ENCODE measurements around the gene NPDC1.

The NPDC1 gene

DNA sequence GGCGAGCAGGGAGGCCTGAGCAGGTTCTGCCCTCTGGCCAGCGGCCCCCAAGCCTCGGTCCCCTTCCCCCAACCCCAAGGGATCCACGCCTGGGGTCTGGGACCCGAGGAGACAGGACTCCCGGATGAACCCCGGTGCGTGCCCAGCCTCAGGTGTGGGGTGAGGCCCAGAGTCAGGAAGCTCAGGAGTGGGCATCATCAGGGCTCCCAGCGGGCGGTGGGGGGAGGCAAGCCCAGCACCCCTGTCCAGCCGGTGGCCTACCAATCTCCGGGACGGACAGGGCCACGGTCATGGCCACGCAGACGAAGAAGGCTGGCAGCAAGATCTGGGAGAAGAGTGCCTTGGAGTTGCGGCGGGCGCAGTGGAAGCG, 32.4 kb downstream of the NPDC1 start:
- 92% methylated on average over 20 of the region's 20 CpGs for WGBS
- Histone ChIP-seq H2AK5ac (ENCODE audit: low read length, severe bottlenecking) (no peak overlapping the region), H3K27ac (ENCODE audit: low read length, poor library complexity, severe bottlenecking) (no peak overlapping the region), H2BK15ac (ENCODE audit: low read depth, poor library complexity, severe bottlenecking) (no peak overlapping the region), H3K4ac (ENCODE audit: low read depth in 1 of 2, low read length in 2 of 2) (no peak overlapping the region), H4K91ac (ENCODE audit: low read length) (no peak overlapping the region), H3K23ac (ENCODE audit: low read length in 2 of 2) (no peak overlapping the region), H3K9ac (ENCODE audit: low read length) (no peak overlapping the region), H3K9me3 (ENCODE audit: control insufficient read depth, low read length) (no peaks in the 10 kb centered on the region), H3K36me3 (ENCODE audit: control insufficient read depth in 1 of 2, insufficient read depth in 2 of 2, low read depth in 1 of 2, low read length in 2 of 2) (peaks cover 21 to 86% of the 10 kb centered on the region in 2 experiments), H3K4me1 (ENCODE audit: control insufficient read depth, insufficient read depth, low read depth, low read length) (peaks cover 11% of the 10 kb centered on the region), H3K18ac (ENCODE audit: low read depth in 1 of 2, low read length in 2 of 2) (no peak overlapping the region), H3K4me3 (ENCODE audit: insufficient read depth in 1 of 2, low read depth in 1 of 2, low read length in 2 of 2) (no peak overlapping the region), H2BK120ac (ENCODE audit: low read depth, low read length) (no peak overlapping the region), H2BK12ac (ENCODE audit: low read length in 2 of 2) (no peak overlapping the region), H3K27me3 (ENCODE audit: control insufficient read depth in 1 of 2, insufficient read depth in 1 of 2, low read length in 2 of 2) (no peaks in the 10 kb centered on the region), H3K4me2 (ENCODE audit: low read length, poor library complexity, severe bottlenecking) (no peak overlapping the region), H2AFZ (ENCODE audit: low read depth, low read length) (no peak overlapping the region), H3K79me1 (replicated peaks; ENCODE audit: low read length, poor library complexity, severe bottlenecking) (no peaks in the 10 kb centered on the region), H3K14ac (ENCODE audit: low read length in 2 of 2) (no peak overlapping the region), H4K8ac (ENCODE audit: low read length) (no peak overlapping the region), H2BK5ac (ENCODE audit: low read depth, low read length, poor library complexity, severe bottlenecking) (no peak overlapping the region)
- DNase-seq, result no peak

GRCh38 chr9:137012694-137013570, 33.0 kb downstream of the NPDC1 start:
- Histone ChIP-seq H3K36me3 (ENCODE audit: control insufficient read depth in 1 of 2, insufficient read depth in 2 of 2, low read depth in 1 of 2, low read length in 2 of 2) (peaks cover 21 to 90% of the 10 kb centered on the region in 2 experiments), H3K23ac (ENCODE audit: low read length in 2 of 2) (no peak overlapping the region), H2BK12ac (ENCODE audit: low read length in 2 of 2) (no peak overlapping the region), H3K9me3 (ENCODE audit: control insufficient read depth, low read length) (no peaks in the 10 kb centered on the region), H3K27me3 (ENCODE audit: control insufficient read depth in 1 of 2, insufficient read depth in 1 of 2, low read length in 2 of 2) (no peaks in the 10 kb centered on the region), H3K4ac (ENCODE audit: low read depth in 1 of 2, low read length in 2 of 2) (no peak overlapping the region), H3K4me2 (ENCODE audit: low read length, poor library complexity, severe bottlenecking) (no peak overlapping the region), H3K79me1 (replicated peaks; ENCODE audit: low read length, poor library complexity, severe bottlenecking) (no peaks in the 10 kb centered on the region), H2AK5ac (ENCODE audit: low read length, severe bottlenecking) (no peak overlapping the region), H2BK15ac (ENCODE audit: low read depth, poor library complexity, severe bottlenecking) (no peak overlapping the region), H2BK120ac (ENCODE audit: low read depth, low read length) (peak overlapping the region; percentile 50), H3K14ac (ENCODE audit: low read length in 2 of 2) (no peak overlapping the region), H4K8ac (ENCODE audit: low read length) (no peak overlapping the region), H2AFZ (ENCODE audit: low read depth, low read length) (no peak overlapping the region), H3K27ac (ENCODE audit: low read length, poor library complexity, severe bottlenecking) (no peak overlapping the region), H2BK5ac (ENCODE audit: low read depth, low read length, poor library complexity, severe bottlenecking) (no peak overlapping the region), H3K4me1 (ENCODE audit: control insufficient read depth, insufficient read depth, low read depth, low read length) (peaks cover 17% of the 10 kb centered on the region), H3K18ac (ENCODE audit: low read depth in 1 of 2, low read length in 2 of 2) (no peak overlapping the region), H3K4me3 (ENCODE audit: insufficient read depth in 1 of 2, low read depth in 1 of 2, low read length in 2 of 2) (no peak overlapping the region), H4K91ac (ENCODE audit: low read length) (peak overlapping the region; percentile 22), H3K9ac (ENCODE audit: low read length) (no peak overlapping the region)
- DNase-seq, result no peak
- 75% methylated on average over 53 of the region's 67 CpGs for WGBS

DNA sequence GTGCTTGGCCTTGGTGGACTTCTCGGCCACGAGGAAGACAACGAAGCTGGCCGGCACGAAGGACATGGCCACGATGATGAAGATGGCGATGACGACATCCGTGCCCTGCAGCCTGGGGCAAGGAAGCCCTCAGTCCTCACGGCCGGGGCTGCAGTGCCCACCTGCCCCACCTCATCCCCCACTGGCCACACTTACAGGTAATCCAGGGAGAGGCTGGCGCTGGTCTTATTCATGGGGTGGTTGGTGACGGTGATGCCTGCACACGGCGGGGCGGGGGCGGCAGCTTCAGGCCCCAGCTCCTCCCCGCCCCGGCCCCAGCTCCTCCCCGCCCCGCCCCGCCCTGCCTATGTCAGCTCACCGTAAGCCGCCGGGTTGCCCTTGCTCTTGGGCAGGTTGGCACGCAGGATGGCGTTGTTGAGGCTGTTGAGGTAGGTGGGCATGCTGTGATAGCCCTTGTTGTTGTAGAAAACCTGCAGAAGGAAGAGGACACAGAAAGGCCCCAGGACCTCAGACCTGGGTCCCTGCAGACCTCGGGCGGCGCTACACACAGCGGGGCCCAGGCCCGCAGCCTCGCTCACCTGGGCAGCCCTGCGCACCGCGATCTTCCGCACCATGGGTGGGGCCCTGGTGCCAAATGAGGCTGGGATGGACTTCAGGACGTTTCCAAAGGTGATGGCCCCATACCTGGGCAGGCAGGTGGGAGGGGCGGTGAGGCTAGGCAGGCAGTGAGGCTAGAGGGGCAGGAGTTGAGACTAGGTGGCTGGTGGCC, 33.9 kb downstream of the NPDC1 start:
- Histone ChIP-seq H3K79me1 (replicated peaks; ENCODE audit: low read length, poor library complexity, severe bottlenecking) (no peaks in the 10 kb centered on the region), H3K27ac (ENCODE audit: low read length, poor library complexity, severe bottlenecking) (no peak overlapping the region), H4K91ac (ENCODE audit: low read length) (peak overlapping the region; percentile 53), H3K23ac (ENCODE audit: low read length in 2 of 2) (no peak overlapping the region), H3K4ac (ENCODE audit: low read depth in 1 of 2, low read length in 2 of 2) (no peak overlapping the region), H2AFZ (ENCODE audit: low read depth, low read length) (no peak overlapping the region), H2BK15ac (ENCODE audit: low read depth, poor library complexity, severe bottlenecking) (no peak overlapping the region), H3K9ac (ENCODE audit: low read length) (no peak overlapping the region), H2AK5ac (ENCODE audit: low read length, severe bottlenecking) (no peak overlapping the region), H3K4me3 (ENCODE audit: insufficient read depth in 1 of 2, low read depth in 1 of 2, low read length in 2 of 2) (no peak overlapping the region), H3K14ac (ENCODE audit: low read length in 2 of 2) (no peak overlapping the region), H3K36me3 (ENCODE audit: control insufficient read depth in 1 of 2, insufficient read depth in 2 of 2, low read depth in 1 of 2, low read length in 2 of 2) (peaks cover 17 to 82% of the 10 kb centered on the region in 2 experiments), H3K9me3 (ENCODE audit: control insufficient read depth, low read length) (no peaks in the 10 kb centered on the region), H2BK12ac (ENCODE audit: low read length in 2 of 2) (no peak overlapping the region), H2BK120ac (ENCODE audit: low read depth, low read length) (no peak overlapping the region), H3K4me1 (ENCODE audit: control insufficient read depth, insufficient read depth, low read depth, low read length) (peaks cover 25% of the 10 kb centered on the region), H3K27me3 (ENCODE audit: control insufficient read depth in 1 of 2, insufficient read depth in 1 of 2, low read length in 2 of 2) (no peaks in the 10 kb centered on the region), H3K4me2 (ENCODE audit: low read length, poor library complexity, severe bottlenecking) (no peak overlapping the region), H3K18ac (ENCODE audit: low read depth in 1 of 2, low read length in 2 of 2) (no peak overlapping the region), H4K8ac (ENCODE audit: low read length) (no peak overlapping the region), H2BK5ac (ENCODE audit: low read depth, low read length, poor library complexity, severe bottlenecking) (no peak overlapping the region)
- WGBS, result 94% methylated on average over 32 of the region's 39 CpGs
- DNase-seq, result no peak

GRCh38 chr9:137011156-137011555, 34.8 kb downstream of the NPDC1 start:
- Histone ChIP-seq H4K91ac (ENCODE audit: low read length) (no peak overlapping the region), H3K27me3 (ENCODE audit: control insufficient read depth in 1 of 2, insufficient read depth in 1 of 2, low read length in 2 of 2) (no peaks in the 10 kb centered on the region), H3K36me3 (ENCODE audit: control insufficient read depth in 1 of 2, insufficient read depth in 2 of 2, low read depth in 1 of 2, low read length in 2 of 2) (peaks cover 11 to 72% of the 10 kb centered on the region in 2 experiments), H3K4ac (ENCODE audit: low read depth in 1 of 2, low read length in 2 of 2) (no peak overlapping the region), H3K4me2 (ENCODE audit: low read length, poor library complexity, severe bottlenecking) (no peak overlapping the region), H3K27ac (ENCODE audit: low read length, poor library complexity, severe bottlenecking) (no peak overlapping the region), H3K14ac (ENCODE audit: low read length in 2 of 2) (no peak overlapping the region), H3K79me1 (replicated peaks; ENCODE audit: low read length, poor library complexity, severe bottlenecking) (no peaks in the 10 kb centered on the region), H3K9me3 (ENCODE audit: control insufficient read depth, low read length) (no peaks in the 10 kb centered on the region), H2AK5ac (ENCODE audit: low read length, severe bottlenecking) (no peak overlapping the region), H2BK15ac (ENCODE audit: low read depth, poor library complexity, severe bottlenecking) (no peak overlapping the region), H4K8ac (ENCODE audit: low read length) (no peak overlapping the region), H2BK12ac (ENCODE audit: low read length in 2 of 2) (no peak overlapping the region), H2BK120ac (ENCODE audit: low read depth, low read length) (no peak overlapping the region), H3K9ac (ENCODE audit: low read length) (no peak overlapping the region), H3K4me3 (ENCODE audit: insufficient read depth in 1 of 2, low read depth in 1 of 2, low read length in 2 of 2) (no peak overlapping the region), H2BK5ac (ENCODE audit: low read depth, low read length, poor library complexity, severe bottlenecking) (no peak overlapping the region), H3K23ac (ENCODE audit: low read length in 2 of 2) (no peak overlapping the region), H2AFZ (ENCODE audit: low read depth, low read length) (no peak overlapping the region), H3K18ac (ENCODE audit: low read depth in 1 of 2, low read length in 2 of 2) (no peak overlapping the region), H3K4me1 (ENCODE audit: control insufficient read depth, insufficient read depth, low read depth, low read length) (peaks cover 29% of the 10 kb centered on the region)
- WGBS, result 97% methylated on average over 24 of the region's 24 CpGs
- no peak for DNase-seq

Measured in mesenchymal stem cell (in vitro differentiated cells and primary cell).